Endothelial cell of umbilical vein (primary cell): Measurements from ENCODE around the gene PLP2. TPM values are rescaled to one million over a fixed set of nuclear protein-coding genes. Genes with fewer than 3 reads are reported as not detected.

Source experiments
- BruUV-seq: library from RNA; stranded (reverse); fragments of 400-500 nt; replicated peaks from 2 replicates; lab custom pipeline; 2021; lab: Mats Ljungman, UMichigan
- CTCF ChIA-PET: fragments of 300-600, 350-600 bp; sonication (Branson Sonifier 250); formaldehyde crosslinking; loops from one replicate; lab custom pipeline; 2021; ENCODE audit warnings: antibody characterized with exemption, inconsistent platforms; lab: Charles Lee
- POLR2A ChIA-PET: fragments of 300-600, 350-600 bp; sonication (Branson Sonifier 250); formaldehyde crosslinking; loops from one replicate; lab custom pipeline; 2021; ENCODE audit warnings: antibody characterized with exemption, inconsistent platforms; lab: Charles Lee
- DNase-seq: peaks from one replicate; pipeline ENCODE4 v3.0.0-alpha.2; 2011; ENCODE audit warnings: low read depth, low spot score
- FAIRE-seq: peaks from 2 replicates; lab custom pipeline; 2011; peaks lifted over from hg19 to GRCh38; lab: Jason Lieb, UNC
- H2AFZ ChIP-seq: 2 replicates; pipeline ENCODE4 v1.6.0; 2012; ENCODE audit warnings: low read depth, low read length, control low read depth, inconsistent platforms
- H3K27ac ChIP-seq: 2 replicates; pipeline ENCODE4 v1.5.1; 2011; ENCODE audit warnings: low read depth, mild to moderate bottlenecking, control low read depth, low read length, moderate library complexity; ENCODE audit not compliant: insufficient read depth
- H3K27me3 ChIP-seq, 2 experiments: 2 replicates each; pipeline versions ENCODE4 v1.6.0 to v1.6.1; 2011; ENCODE audit warnings: low read length in 2 of 2, mixed read lengths in 1 of 2; ENCODE audit not compliant: control insufficient read depth in 2 of 2, insufficient read depth in 2 of 2
- H3K36me3 ChIP-seq, 2 experiments: 2 replicates in 1 of 2; 3 replicates in 1 of 2; pipeline ENCODE4 v1.5.1; 2011; ENCODE audit warnings: low read length in 2 of 2, mild to moderate bottlenecking in 1 of 2, moderate library complexity in 1 of 2; ENCODE audit not compliant: control insufficient read depth in 2 of 2, insufficient read depth in 2 of 2; ENCODE audit errors: extremely low read depth in 1 of 2
- H3K4me1 ChIP-seq: 3 replicates; pipeline ENCODE4 v1.5.1; 2011; ENCODE audit warnings: mild to moderate bottlenecking, low read length; ENCODE audit not compliant: control insufficient read depth, insufficient read depth; ENCODE audit errors: extremely low read depth
- H3K4me2 ChIP-seq: 2 replicates; pipeline ENCODE4 v1.6.1; 2011; ENCODE audit warnings: low read length, control low read depth, mixed read lengths; ENCODE audit not compliant: insufficient read depth
- H3K4me3 ChIP-seq, 3 experiments: fragments of 200-600 bp in 1 of 3; sonication (generic), shearing (Covaris generic) in 1 of 3; replicated peaks in 1 of 3; 2 replicates each; pipeline ENCODE4 v1.5.1; 2011 to 2016; ENCODE audit warnings: control low read depth in 3 of 3, low read length in 3 of 3, mild to moderate bottlenecking in 2 of 3, inconsistent platforms in 1 of 3, low read depth in 1 of 3, moderate library complexity in 1 of 3; ENCODE audit not compliant: insufficient read depth in 1 of 3
- H3K79me2 ChIP-seq: 2 replicates; pipeline ENCODE4 v1.6.0; 2012; ENCODE audit warnings: low read length, inconsistent platforms; ENCODE audit not compliant: control insufficient read depth, insufficient read depth
- H3K9ac ChIP-seq: replicated peaks from 2 replicates; pipeline ENCODE3; 2011; ENCODE audit warnings: low read length, control low read depth; ENCODE audit not compliant: insufficient read depth; ENCODE audit errors: extremely low read depth
- H3K9me1 ChIP-seq: replicated peaks from 3 replicates; pipeline ENCODE4 v1.6.0; 2011; ENCODE audit warnings: mild to moderate bottlenecking, low read length; ENCODE audit not compliant: control insufficient read depth, insufficient read depth; ENCODE audit errors: extremely low read depth
- H3K9me3 ChIP-seq: replicated peaks from 2 replicates; pipeline ENCODE4 v1.5.1; 2012; ENCODE audit warnings: low read length, inconsistent platforms; ENCODE audit not compliant: control insufficient read depth, insufficient read depth
- H4K20me1 ChIP-seq: replicated peaks from 2 replicates; pipeline ENCODE3; 2011; ENCODE audit warnings: mild to moderate bottlenecking, low read length; ENCODE audit not compliant: control insufficient read depth, insufficient read depth; ENCODE audit errors: extremely low read depth
- EZH2 ChIP-seq: IDR thresholded peaks from 2 replicates; pipeline ENCODE4 v1.6.1; 2012; ENCODE audit warnings: borderline replicate concordance, low read depth, mild to moderate bottlenecking, moderate library complexity, low read length, inconsistent platforms; ENCODE audit not compliant: severe bottlenecking
- FOS ChIP-seq: IDR thresholded peaks from 2 replicates; pipeline ENCODE4 v1.6.1; 2011; ENCODE audit warnings: mild to moderate bottlenecking, low read length, moderate library complexity, borderline replicate concordance; ENCODE audit not compliant: insufficient read depth
- GATA2 ChIP-seq: IDR thresholded peaks from 2 replicates; pipeline ENCODE4 v1.7.0; 2011; ENCODE audit warnings: low read depth, mild to moderate bottlenecking, moderate library complexity, mixed read lengths, low read length; ENCODE audit not compliant: insufficient read length, insufficient read depth
- JUN ChIP-seq: IDR thresholded peaks from 2 replicates; pipeline ENCODE4 v1.6.1; 2011; ENCODE audit warnings: borderline replicate concordance, low read depth; ENCODE audit not compliant: insufficient read length, insufficient read depth
- MYC ChIP-seq: IDR thresholded peaks from one replicate; pipeline ENCODE4 v1.6.1; 2011; ENCODE audit warnings: mild to moderate bottlenecking, low read depth, low read length
- POLR2A ChIP-seq: IDR thresholded peaks from 2 replicates; pipeline ENCODE4 v1.6.1; 2012; ENCODE audit warnings: low read depth, mild to moderate bottlenecking, control low read depth, low read length
- POLR2AphosphoS5 ChIP-seq: IDR thresholded peaks from 2 replicates; pipeline ENCODE4 v1.6.1; 2012; ENCODE audit warnings: low read depth, mild to moderate bottlenecking, control low read depth, low read length, moderate library complexity; ENCODE audit not compliant: insufficient read depth
- dilution Hi-C: fragments of 300-500 bp; cut with MboI; formaldehyde crosslinking; loops from one replicate; pipeline ENCODE4 v1.15.0; 2019; ENCODE audit warnings: low sequenced_read_pairs; ENCODE audit not compliant: extremely low pct_ligation_motif_present
- intact Hi-C: fragments of 100-400 bp; cut with micrococcal nuclease; formaldehyde crosslinking; loops from one replicate; pipeline ENCODE4 v1.10.0; 2022
- polyA plus RNA-seq, 4 experiments: library from polyadenylated mRNA; depleted of rRNA in 3 of 4; stranded (reverse) in 3 of 4; unstranded in 1 of 4; fragments of >200 nt; gene quantifications; 2 replicates each; pipeline versions ENCODE4 v1.2.1 to v1.2.3, GENCODE V29; 2011 to 2012; ENCODE audit warnings: missing spikeins in 1 of 4
- total RNA-seq: library from RNA; stranded (reverse); gene quantifications from 2 replicates; pipeline ENCODE4 v1.2.3, GENCODE V29; 2021
- TF ChIP-seq, protein P1 (sequence below), 2 donors: IDR thresholded peaks; 1 replicate in 1 of 2; 2 replicates in 1 of 2; pipeline ENCODE4 v1.5.1; 2011; ENCODE audit warnings: low read length in 2 of 2, mild to moderate bottlenecking in 2 of 2, moderate library complexity in 2 of 2, control low read depth in 1 of 2, inconsistent platforms in 1 of 2, low read depth in 1 of 2; ENCODE audit not compliant: insufficient read depth in 1 of 2; ENCODE audit errors: extremely low read depth in 1 of 2
- TF ChIP-seq, protein P2 (sequence below): IDR thresholded peaks from 2 replicates; pipeline ENCODE4 v1.6.1; 2011; ENCODE audit not compliant: insufficient read depth, insufficient read length

The PLP2 gene
- total and polyA plus RNA-seq, 2 donors (not counting 3 experiments of a cell fraction or from before 2014, with no cell fraction given): 153 to 277 TPM

DNA sequence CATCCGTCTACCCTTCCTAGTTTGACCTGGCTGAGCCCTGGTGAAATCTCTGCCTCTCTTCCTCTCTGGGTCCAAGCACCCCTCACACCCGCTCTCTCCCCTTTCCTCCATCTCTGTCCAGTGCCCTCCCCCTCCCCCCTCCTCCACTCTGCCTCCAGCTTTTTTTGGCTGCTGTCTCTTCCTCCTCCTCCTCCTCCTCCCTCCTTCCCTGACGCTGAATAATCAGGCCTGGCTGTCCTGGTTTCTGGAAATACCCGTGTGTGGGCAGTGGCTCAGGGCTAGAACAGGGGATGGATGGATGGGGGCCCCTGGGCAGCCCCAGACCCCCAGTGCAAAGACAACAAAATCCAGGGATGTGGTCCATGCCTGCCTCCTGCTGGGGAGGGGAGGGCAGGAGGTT is 33.0 kb downstream of the PLP2 start:
- no TSS peak for BruUV-seq
- H3K9ac ChIP-seq: no peak overlapping the region
- dilution Hi-C loops (no loop called here), intact Hi-C loops (loop anchor here (5.0 kb wide), 1 partner anchor 718 kb away; the partner anchor contains the start of gene CLCN5)
- peaks cover 3% of the 10 kb centered on the region for H3K4me1 ChIP-seq
- H3K4me3 ChIP-seq: no peak overlapping the region
- no peaks in the 10 kb centered on the region for H3K9me1 ChIP-seq
- DNase-seq (no peak), FAIRE-seq (no peak)
- H3K9me3 ChIP-seq: no peaks in the 10 kb centered on the region
- no peak overlapping the region for H3K27ac ChIP-seq
- no peak overlapping the region for H2AFZ ChIP-seq
- H3K27me3 ChIP-seq: peaks cover 0 to 2% of the 10 kb centered on the region in 2 experiments
- H3K79me2 ChIP-seq: no peaks in the 10 kb centered on the region
- H3K36me3 ChIP-seq: no peaks in the 10 kb centered on the region
- POLR2A ChIA-PET: no interaction called here
- no peak overlapping the region for H3K4me2 ChIP-seq
- TF ChIP-seq JUN (no peak), GATA2 (no peak), FOS (no peak), POLR2A (no peak), POLR2AphosphoS5 (no peak), EZH2 (no peak), MYC (no peak)
- TF ChIP-seq, protein P1, sequence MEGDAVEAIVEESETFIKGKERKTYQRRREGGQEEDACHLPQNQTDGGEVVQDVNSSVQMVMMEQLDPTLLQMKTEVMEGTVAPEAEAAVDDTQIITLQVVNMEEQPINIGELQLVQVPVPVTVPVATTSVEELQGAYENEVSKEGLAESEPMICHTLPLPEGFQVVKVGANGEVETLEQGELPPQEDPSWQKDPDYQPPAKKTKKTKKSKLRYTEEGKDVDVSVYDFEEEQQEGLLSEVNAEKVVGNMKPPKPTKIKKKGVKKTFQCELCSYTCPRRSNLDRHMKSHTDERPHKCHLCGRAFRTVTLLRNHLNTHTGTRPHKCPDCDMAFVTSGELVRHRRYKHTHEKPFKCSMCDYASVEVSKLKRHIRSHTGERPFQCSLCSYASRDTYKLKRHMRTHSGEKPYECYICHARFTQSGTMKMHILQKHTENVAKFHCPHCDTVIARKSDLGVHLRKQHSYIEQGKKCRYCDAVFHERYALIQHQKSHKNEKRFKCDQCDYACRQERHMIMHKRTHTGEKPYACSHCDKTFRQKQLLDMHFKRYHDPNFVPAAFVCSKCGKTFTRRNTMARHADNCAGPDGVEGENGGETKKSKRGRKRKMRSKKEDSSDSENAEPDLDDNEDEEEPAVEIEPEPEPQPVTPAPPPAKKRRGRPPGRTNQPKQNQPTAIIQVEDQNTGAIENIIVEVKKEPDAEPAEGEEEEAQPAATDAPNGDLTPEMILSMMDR (IDR thresholded peaks at IDR 0.05; ENCODE audit: extremely low read depth in 1 of 2, insufficient read depth in 1 of 2, low read depth in 1 of 2, low read length in 2 of 2): no peak
- TF ChIP-seq, protein P2, sequence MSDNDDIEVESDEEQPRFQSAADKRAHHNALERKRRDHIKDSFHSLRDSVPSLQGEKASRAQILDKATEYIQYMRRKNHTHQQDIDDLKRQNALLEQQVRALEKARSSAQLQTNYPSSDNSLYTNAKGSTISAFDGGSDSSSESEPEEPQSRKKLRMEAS: no peak
- H4K20me1 ChIP-seq: no peaks in the 10 kb centered on the region
- CTCF ChIA-PET: no interaction called here
